IPS-15b (cell line): ENCODE measurements around the gene MRPL50.
"Not testable (repeated sequence)": the region's sequence is repeated elsewhere in the genome, so short reads cannot be mapped to it uniquely, and the experiment has no call there.

Experiments used
- H3K27me3 ChIP-seq: one replicate; pipeline ENCODE4 v1.6.1; 2013; ENCODE audit warnings: low read length; ENCODE audit not compliant: control insufficient read depth, insufficient read depth
- H3K36me3 ChIP-seq: one replicate; pipeline ENCODE4 v1.6.1; 2013; ENCODE audit warnings: low read length; ENCODE audit not compliant: control insufficient read depth, insufficient read depth
- H3K4me1 ChIP-seq: one replicate; pipeline ENCODE4 v1.6.1; 2013; ENCODE audit warnings: mild to moderate bottlenecking, low read length; ENCODE audit not compliant: control insufficient read depth, insufficient read depth
- H3K4me3 ChIP-seq: one replicate; pipeline ENCODE4 v1.5.1; 2013; ENCODE audit warnings: low read depth, low read length
- H3K9ac ChIP-seq: one replicate; pipeline ENCODE4 v1.6.1; 2013; ENCODE audit warnings: low read depth, mild to moderate bottlenecking, low read length
- H3K9me3 ChIP-seq: one replicate; pipeline ENCODE4 v1.6.1; 2013; ENCODE audit warnings: mild to moderate bottlenecking, low read length; ENCODE audit not compliant: control insufficient read depth, insufficient read depth

The MRPL50 gene

GRCh38 chr9:101387871-101388506, 10.4 kb downstream of the MRPL50 start:
- Histone ChIP-seq H3K9me3 (no peaks in the 10 kb centered on the region), H3K36me3 (peaks cover 3% of the 10 kb centered on the region), H3K4me3 (no peak overlapping the region), H3K9ac (no peak overlapping the region), H3K27me3 (no peaks in the 10 kb centered on the region), H3K4me1 (peaks cover 5% of the 10 kb centered on the region)

GRCh38 chr9:101384873-101385536, 13.4 kb downstream of the MRPL50 start, which contains the start of gene BAAT:
Gene BAAT (minus strand): TSS chr9:101385006. CDS start chr9:101371404, 13,602 bp downstream.
- H3K4me1 ChIP-seq, H3K4me3 ChIP-seq, H3K36me3 ChIP-seq: not testable (repeated sequence)

GRCh38 chr9:101383361-101383760, 15.1 kb downstream of the MRPL50 start:
- Histone ChIP-seq H3K9ac (no peak overlapping the region), H3K9me3 (no peaks in the 10 kb centered on the region), H3K36me3 (no peaks in the 10 kb centered on the region), H3K27me3 (no peaks in the 10 kb centered on the region), H3K4me3 (no peak overlapping the region), H3K4me1 (peaks cover 5% of the 10 kb centered on the region)

More at GRCh38 chr9:101384873-101385536, 13.4 kb downstream of the MRPL50 start, which contains the start of gene BAAT:
- H3K9ac ChIP-seq, H3K27me3 ChIP-seq, H3K9me3 ChIP-seq: not testable (repeated sequence)

- H3K9ac ChIP-seq = no peak overlapping the region
- H3K9me3 ChIP-seq = no peaks in the 10 kb centered on the region
- H3K4me1 ChIP-seq = peaks cover 5% of the 10 kb centered on the region
- H3K36me3 ChIP-seq = no peaks in the 10 kb centered on the region
- H3K27me3 ChIP-seq = no peaks in the 10 kb centered on the region
- no peak overlapping the region for H3K4me3 ChIP-seq
Measured at GRCh38 chr9:101381833-101382342, 16.5 kb downstream of the MRPL50 start.

GRCh38 chr9:101381118-101381517, 17.3 kb downstream of the MRPL50 start:
- Histone ChIP-seq H3K4me1 (peaks cover 5% of the 10 kb centered on the region), H3K27me3 (no peaks in the 10 kb centered on the region), H3K9me3 (no peaks in the 10 kb centered on the region), H3K4me3 (no peak overlapping the region), H3K36me3 (no peaks in the 10 kb centered on the region), H3K9ac (no peak overlapping the region)

- Histone ChIP-seq H3K9ac (no peak overlapping the region), H3K4me3 (no peak overlapping the region), H3K9me3 (no peaks in the 10 kb centered on the region), H3K36me3 (no peaks in the 10 kb centered on the region), H3K27me3 (no peaks in the 10 kb centered on the region), H3K4me1 (peaks cover 5% of the 10 kb centered on the region)
Measured at GRCh38 chr9:101380295-101380694, 18.1 kb downstream of the MRPL50 start.

GRCh38 chr9:101376111-101376848, 22.1 kb downstream of the MRPL50 start:
- no peaks in the 10 kb centered on the region for H3K36me3 ChIP-seq
- H3K27me3 ChIP-seq = no peaks in the 10 kb centered on the region
- no peak overlapping the region for H3K4me3 ChIP-seq
- H3K9ac ChIP-seq = no peak overlapping the region
- no peaks in the 10 kb centered on the region for H3K4me1 ChIP-seq
- no peaks in the 10 kb centered on the region for H3K9me3 ChIP-seq

- no peaks in the 10 kb centered on the region for H3K9me3 ChIP-seq
- no peaks in the 10 kb centered on the region for H3K4me1 ChIP-seq
- H3K27me3 ChIP-seq = no peaks in the 10 kb centered on the region
- H3K4me3 ChIP-seq = no peak overlapping the region
- no peak overlapping the region for H3K9ac ChIP-seq
- no peaks in the 10 kb centered on the region for H3K36me3 ChIP-seq
Measured at GRCh38 chr9:101375546-101375945, 22.9 kb downstream of the MRPL50 start.

GRCh38 chr9:101372327-101373118, 25.9 kb downstream of the MRPL50 start:
- H3K4me1 ChIP-seq = peaks cover 2% of the 10 kb centered on the region
- no peaks in the 10 kb centered on the region for H3K9me3 ChIP-seq
- no peak overlapping the region for H3K4me3 ChIP-seq
- H3K36me3 ChIP-seq = no peaks in the 10 kb centered on the region
- no peaks in the 10 kb centered on the region for H3K27me3 ChIP-seq
- no peak overlapping the region for H3K9ac ChIP-seq

- no peaks in the 10 kb centered on the region for H3K36me3 ChIP-seq
- no peaks in the 10 kb centered on the region for H3K27me3 ChIP-seq
- no peak overlapping the region for H3K4me3 ChIP-seq
- no peaks in the 10 kb centered on the region for H3K9me3 ChIP-seq
- no peak overlapping the region for H3K9ac ChIP-seq
- H3K4me1 ChIP-seq = peaks cover 2% of the 10 kb centered on the region
Measured at GRCh38 chr9:101371813-101372212, 26.6 kb downstream of the MRPL50 start.

- Histone ChIP-seq H3K36me3 (no peaks in the 10 kb centered on the region), H3K4me1 (peaks cover 2% of the 10 kb centered on the region), H3K27me3 (no peaks in the 10 kb centered on the region), H3K9me3 (no peaks in the 10 kb centered on the region), H3K9ac (no peak overlapping the region), H3K4me3 (no peak overlapping the region)
Measured at GRCh38 chr9:101369884-101370531, 28.4 kb downstream of the MRPL50 start.
